ENCODE data around the gene TYW1B.

DNA sequence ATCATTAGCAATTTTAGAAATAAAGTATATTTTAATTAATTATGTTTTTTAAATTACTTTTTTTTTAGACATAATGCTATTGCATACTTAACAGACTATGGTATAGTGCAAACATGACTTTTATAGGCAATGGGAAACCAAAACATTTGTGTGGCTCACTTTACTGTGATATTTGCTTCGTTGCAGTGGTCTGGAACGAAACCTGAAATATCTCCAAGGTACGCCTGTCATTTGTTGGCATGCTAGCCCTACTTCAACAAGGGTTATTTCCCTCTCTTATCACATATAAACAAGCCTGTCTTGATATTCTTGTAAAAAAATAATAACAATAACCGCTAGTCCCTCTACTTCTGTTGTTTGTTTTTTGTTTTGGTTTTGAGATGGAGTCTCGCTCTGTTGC, 74.2 kb downstream of the TYW1B start:
- TF ChIP-seq POLR2AphosphoS5 (IDR thresholded peaks at IDR 0.05; ENCODE audit: insufficient read depth, low read depth, low read length): no peak
- no peak for TF ChIP-seq MYC (IDR thresholded peaks at IDR 0.05; ENCODE audit: low read depth, low read length)
- no peak for TF ChIP-seq POLR2A (IDR thresholded peaks at IDR 0.05; ENCODE audit: low read depth, low read length)
- TF ChIP-seq, protein P1, sequence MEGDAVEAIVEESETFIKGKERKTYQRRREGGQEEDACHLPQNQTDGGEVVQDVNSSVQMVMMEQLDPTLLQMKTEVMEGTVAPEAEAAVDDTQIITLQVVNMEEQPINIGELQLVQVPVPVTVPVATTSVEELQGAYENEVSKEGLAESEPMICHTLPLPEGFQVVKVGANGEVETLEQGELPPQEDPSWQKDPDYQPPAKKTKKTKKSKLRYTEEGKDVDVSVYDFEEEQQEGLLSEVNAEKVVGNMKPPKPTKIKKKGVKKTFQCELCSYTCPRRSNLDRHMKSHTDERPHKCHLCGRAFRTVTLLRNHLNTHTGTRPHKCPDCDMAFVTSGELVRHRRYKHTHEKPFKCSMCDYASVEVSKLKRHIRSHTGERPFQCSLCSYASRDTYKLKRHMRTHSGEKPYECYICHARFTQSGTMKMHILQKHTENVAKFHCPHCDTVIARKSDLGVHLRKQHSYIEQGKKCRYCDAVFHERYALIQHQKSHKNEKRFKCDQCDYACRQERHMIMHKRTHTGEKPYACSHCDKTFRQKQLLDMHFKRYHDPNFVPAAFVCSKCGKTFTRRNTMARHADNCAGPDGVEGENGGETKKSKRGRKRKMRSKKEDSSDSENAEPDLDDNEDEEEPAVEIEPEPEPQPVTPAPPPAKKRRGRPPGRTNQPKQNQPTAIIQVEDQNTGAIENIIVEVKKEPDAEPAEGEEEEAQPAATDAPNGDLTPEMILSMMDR (IDR thresholded peaks at IDR 0.05; ENCODE audit: extremely low read depth in 1 of 2, insufficient read depth in 1 of 2, low read depth in 1 of 2, low read length in 2 of 2): no peak
- TF ChIP-seq, protein P2, sequence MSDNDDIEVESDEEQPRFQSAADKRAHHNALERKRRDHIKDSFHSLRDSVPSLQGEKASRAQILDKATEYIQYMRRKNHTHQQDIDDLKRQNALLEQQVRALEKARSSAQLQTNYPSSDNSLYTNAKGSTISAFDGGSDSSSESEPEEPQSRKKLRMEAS (IDR thresholded peaks at IDR 0.05; ENCODE audit: insufficient read depth, insufficient read length): no peak
